ENCODE results near the gene GNAS.
"Not testable (repeated sequence)": the region's sequence is repeated elsewhere in the genome, so short reads cannot be mapped to it uniquely, and the experiment has no call there.

Gene GNAS

DNA sequence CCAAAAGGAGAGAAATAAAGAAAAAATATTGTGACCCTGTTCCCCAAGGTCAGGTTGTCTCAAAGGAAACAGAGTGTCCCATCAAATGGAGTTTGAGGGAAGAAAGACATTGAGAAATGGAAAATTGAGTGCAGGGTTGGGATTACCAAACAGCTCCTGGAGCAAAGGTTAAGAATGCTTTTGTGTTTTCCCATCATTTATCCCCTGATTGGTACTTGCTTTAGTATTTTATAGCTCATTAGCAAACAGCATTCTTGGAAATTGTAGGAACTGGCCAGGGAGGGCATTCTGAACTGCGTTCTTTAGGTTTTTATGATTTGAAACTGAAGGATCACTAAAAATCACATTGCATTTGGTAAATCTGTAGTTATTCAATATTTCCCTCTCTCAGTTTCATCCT, 69.5 kb downstream of the GNAS start:
- no peak for DNase-seq (ENCODE audit: low spot score)
- no peak for FAIRE-seq

DNA sequence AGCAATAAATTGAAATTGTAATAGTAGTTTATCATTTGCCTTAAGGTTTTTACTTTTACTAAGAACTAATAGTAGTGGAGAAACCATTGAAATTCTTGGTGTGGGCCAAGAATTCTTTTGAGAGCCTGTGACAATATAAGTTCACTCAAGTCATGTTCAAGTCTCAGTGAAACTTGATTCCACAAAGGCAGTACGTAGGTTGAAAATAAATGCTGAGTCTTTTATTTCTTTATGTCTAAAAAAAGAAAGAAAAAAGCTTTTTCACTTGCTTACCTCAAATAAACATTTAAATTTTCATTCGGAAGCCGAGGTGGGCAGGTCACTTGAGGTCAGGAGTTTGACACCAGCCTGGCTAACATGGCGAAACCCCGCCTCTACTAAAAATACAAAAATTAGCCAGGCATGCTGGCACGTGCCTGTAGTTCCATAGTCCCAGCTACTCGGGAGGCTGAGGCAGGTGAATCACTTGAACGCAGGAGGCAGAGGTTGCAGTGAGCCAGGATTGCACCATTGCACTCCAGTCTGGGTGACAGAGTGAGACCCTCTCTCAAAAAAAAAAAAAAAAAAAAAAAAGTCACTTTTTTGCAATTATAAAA, 70.7 kb downstream of the GNAS start:
- DNase-seq (ENCODE audit: low spot score) (no peak), FAIRE-seq (no peak)

GRCh38 chr20:58926802-58927489, 74.4 kb downstream of the GNAS start:
- no peak for FAIRE-seq
- no peak for DNase-seq (ENCODE audit: low spot score)

DNA sequence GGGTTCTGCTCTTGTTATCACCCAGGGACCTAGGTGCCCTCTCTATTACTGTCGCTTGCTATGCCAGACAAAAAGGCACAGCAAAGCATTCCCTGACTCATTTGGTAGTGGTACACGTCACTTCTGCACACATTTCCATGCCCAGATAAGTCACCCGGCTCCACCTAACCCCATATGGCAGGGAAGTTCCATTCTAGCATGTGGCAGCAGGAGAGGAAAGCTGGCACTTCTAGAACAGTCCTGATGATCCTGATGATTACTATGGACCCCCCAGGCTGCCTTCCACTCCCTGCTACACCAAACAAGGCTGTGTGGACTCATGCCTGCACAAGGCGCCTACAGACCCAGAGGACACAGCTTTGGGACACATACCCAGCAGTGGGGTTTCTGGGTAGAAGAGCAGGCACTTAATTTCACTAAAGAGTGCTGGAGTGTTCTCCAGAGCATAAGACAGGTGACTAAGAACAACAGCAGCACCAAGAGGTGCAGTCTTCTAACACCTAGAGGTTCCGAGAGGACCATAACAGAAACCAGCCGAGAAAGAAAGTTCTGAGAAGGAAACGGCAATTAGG, 75.1 kb downstream of the GNAS start:
- DNase-seq (ENCODE audit: low spot score) (no peak), FAIRE-seq (no peak)

GRCh38 chr20:58930496-58930895, 78.0 kb downstream of the GNAS start:
- DNase-seq (ENCODE audit: low spot score): no peak
- no peak for FAIRE-seq

- DNase-seq (ENCODE audit: low spot score) (no peak), FAIRE-seq (no peak)
Measured at GRCh38 chr20:58932170-58932569, 79.7 kb downstream of the GNAS start.

DNA sequence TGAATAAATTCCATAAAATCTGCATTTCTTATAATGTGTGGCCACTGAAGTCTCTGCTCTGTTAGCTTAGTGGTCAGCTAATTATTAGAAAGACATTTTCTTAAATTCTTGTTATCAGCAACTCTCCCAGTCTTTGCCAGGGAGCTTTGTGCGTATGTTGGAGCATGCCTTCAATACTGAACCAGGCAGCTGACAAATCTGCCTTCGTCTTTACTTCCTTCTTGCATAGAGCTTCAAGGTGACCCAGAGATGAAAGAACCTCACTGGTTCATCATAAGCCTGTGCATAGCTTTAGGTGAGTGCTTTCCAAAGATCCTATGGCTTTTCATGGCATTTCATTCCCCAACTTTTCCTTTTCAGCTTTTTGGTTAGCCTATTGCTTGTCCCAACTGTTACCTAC, 85.6 kb downstream of the GNAS start:
- DNase-seq (ENCODE audit: low spot score) (no peak), FAIRE-seq (no peak)

DNA sequence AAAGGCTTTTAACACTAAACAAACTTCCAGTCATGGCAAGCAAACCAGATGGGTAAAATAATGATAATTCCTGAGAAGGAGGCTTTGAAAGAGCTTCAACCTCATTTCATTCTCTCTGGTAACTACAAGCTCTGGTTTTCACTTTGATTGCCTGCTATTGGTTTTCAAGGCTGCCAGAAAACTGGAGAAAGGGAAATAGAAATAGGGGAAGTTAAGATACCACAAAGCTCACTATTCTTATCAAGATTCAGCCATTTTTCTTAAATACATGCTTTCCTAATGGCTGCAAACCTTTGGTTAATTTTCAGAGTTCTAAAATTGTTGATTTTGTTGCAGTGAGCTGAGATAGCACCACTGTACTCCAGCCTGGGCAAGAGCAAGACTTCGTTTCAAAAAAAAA, 86.0 kb downstream of the GNAS start:
- no peak for FAIRE-seq

GRCh38 chr20:58941471-58941870, 89.0 kb downstream of the GNAS start:
- no peak for DNase-seq (ENCODE audit: low spot score)
- no peak for FAIRE-seq

More for the DNA sequence above, 86.0 kb downstream of the GNAS start:
- DNase-seq (ENCODE audit: low spot score): no peak

GRCh38 chr20:58942549-58942948, 90.0 kb downstream of the GNAS start:
- DNase-seq (ENCODE audit: low spot score) (no peak), FAIRE-seq (no peak)

DNA sequence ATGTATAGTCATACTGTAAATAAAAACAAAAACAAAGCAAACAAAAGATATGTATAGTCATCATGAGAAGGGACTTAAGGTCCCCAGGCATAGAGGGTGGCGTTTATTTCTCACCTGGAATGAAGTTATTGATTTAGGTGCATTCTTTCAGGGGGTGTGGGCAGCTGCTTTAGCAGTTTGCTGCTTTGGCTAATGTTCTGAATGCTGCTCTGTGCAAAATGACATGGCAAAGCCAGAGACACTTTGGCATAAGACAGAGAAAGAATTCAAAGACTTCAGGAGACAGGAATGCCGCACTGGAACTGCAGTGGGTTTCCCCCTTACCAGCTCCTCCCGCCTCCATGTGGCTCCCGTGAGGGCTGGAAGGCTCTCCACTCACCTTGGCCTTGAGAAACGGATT, 92.1 kb downstream of the GNAS start:
- no peak for FAIRE-seq
- no peak for DNase-seq (ENCODE audit: low spot score)

- DNase-seq (ENCODE audit: low spot score) (no peak), FAIRE-seq (no peak)
Measured at GRCh38 chr20:58945965-58946631, 93.6 kb downstream of the GNAS start.

GRCh38 chr20:58947797-58948388, 95.4 kb downstream of the GNAS start:
- not testable (repeated sequence) for FAIRE-seq; DNase-seq (ENCODE audit: low spot score)

DNA sequence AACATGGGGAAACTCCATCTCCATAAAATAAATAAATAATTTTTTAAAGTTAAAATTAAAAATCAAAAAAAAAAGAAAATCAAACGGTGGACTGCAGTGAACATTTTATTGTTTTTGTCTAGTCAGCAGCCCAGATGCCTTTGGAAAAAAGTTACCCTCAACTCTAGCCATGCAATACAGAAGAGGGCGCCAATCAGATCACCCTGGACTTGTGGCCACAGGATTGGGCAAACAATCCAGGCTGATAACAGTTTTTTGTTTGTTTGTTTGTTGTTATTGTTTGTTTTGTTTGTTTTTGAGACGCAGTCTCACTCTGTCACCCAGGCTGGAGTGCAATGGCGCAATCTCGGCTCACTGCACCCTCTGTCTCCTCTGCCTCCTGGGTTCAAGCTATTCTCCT, 98.1 kb downstream of the GNAS start:
- DNase-seq (ENCODE audit: low spot score) (no peak), FAIRE-seq (no peak)

DNA sequence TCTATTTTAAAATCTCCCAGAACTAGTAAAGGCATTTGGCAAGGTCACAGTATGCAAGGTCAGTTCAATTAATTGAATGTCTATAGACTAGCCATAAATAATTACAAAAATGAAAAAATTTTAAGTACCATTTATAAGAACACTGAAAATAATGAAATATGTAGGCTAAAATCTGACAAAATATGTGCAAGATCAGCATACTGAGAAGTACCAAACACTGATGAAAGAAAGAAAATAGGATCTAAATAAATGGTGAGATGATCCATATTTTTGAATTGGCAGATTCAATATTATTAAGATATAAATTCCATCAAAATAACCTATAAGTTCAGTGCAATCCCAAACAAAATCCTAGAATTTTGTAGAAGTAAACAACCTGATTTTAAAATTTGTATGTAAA, 100.5 kb downstream of the GNAS start:
- DNase-seq (ENCODE audit: low spot score): no peak
- no peak for FAIRE-seq

- FAIRE-seq (no peak), DNase-seq (ENCODE audit: low spot score) (no peak)
Measured at GRCh38 chr20:58956078-58956477, 103.6 kb downstream of the GNAS start.

- FAIRE-seq: no peak
- DNase-seq (ENCODE audit: low spot score): no peak
Measured at GRCh38 chr20:58959652-58960051, 107.1 kb downstream of the GNAS start.

Data from RCC 7860 (cell line).